Caco-2 (cell line): ENCODE results near the gene RNF214. TPM values are rescaled to one million over a fixed set of nuclear protein-coding genes. Genes with fewer than 3 reads are reported as not detected.
"Not testable (repeated sequence)": the region's sequence is repeated elsewhere in the genome, so short reads cannot be mapped to it uniquely, and the experiment has no call there.

Experiments used
- BruUV-seq: library from RNA; stranded (reverse); fragments of 400-500 nt; replicated peaks from 2 replicates; lab custom pipeline; 2021; lab: Mats Ljungman, UMichigan
- CTCF ChIA-PET: fragments of 300-600 bp; sonication (Branson Sonifier 250); formaldehyde crosslinking; loops from one replicate; lab custom pipeline; 2022; ENCODE audit warnings: antibody characterized with exemption; lab: Charles Lee
- POLR2A ChIA-PET: fragments of 300-600 bp; sonication (Branson Sonifier 250); formaldehyde crosslinking; loops from one replicate; lab custom pipeline; 2022; ENCODE audit warnings: antibody characterized with exemption; lab: Charles Lee
- DNase-seq, 2 experiments: peaks; one replicate each; pipeline versions ENCODE4 v3.0.0 to v3.0.0-alpha.2; 2020 to 2022
- H3K27me3 ChIP-seq: replicated peaks from 2 replicates; pipeline ENCODE4 v1.6.0; 2011; ENCODE audit warnings: low read length; ENCODE audit not compliant: control insufficient read depth, insufficient read depth
- H3K36me3 ChIP-seq: 2 replicates; pipeline ENCODE4 v1.5.1; 2011; ENCODE audit warnings: low read length; ENCODE audit not compliant: control insufficient read depth, insufficient read depth
- H3K4me1 ChIP-seq: fragments of 250-450 bp; sonication (Bioruptor Pico); 2 replicates; pipeline ENCODE4 v1.5.1; 2020; ENCODE audit warnings: mild to moderate bottlenecking
- H3K4me3 ChIP-seq: 2 replicates; pipeline ENCODE4 v1.5.1; 2011; ENCODE audit warnings: low read depth, mild to moderate bottlenecking, control low read depth, low read length
- H3K9me3 ChIP-seq: fragments of 250-450 bp; sonication (Bioruptor Pico); 2 replicates; pipeline ENCODE4 v1.5.1; 2020; ENCODE audit warnings: mild to moderate bottlenecking, moderate library complexity
- H3K27ac Mint-ChIP-seq: one replicate; pipeline ENCODE4 v1.8.0; 2022; ENCODE audit warnings: mixed read lengths; ENCODE audit not compliant: unreplicated experiment
- H3K27me3 Mint-ChIP-seq: one replicate; pipeline ENCODE4 v1.8.0; 2022; ENCODE audit warnings: mixed read lengths; ENCODE audit not compliant: insufficient read depth, unreplicated experiment
- H3K36me3 Mint-ChIP-seq: one replicate; pipeline ENCODE4 v1.8.0; 2022; ENCODE audit warnings: mild to moderate bottlenecking, mixed read lengths; ENCODE audit not compliant: insufficient read depth, unreplicated experiment
- H3K4me1 Mint-ChIP-seq: one replicate; pipeline ENCODE4 v1.8.0; 2022; ENCODE audit warnings: low read depth, mixed read lengths; ENCODE audit not compliant: unreplicated experiment
- H3K4me3 Mint-ChIP-seq: one replicate; pipeline ENCODE4 v1.8.0; 2022; ENCODE audit warnings: mild to moderate bottlenecking, moderate library complexity, mixed read lengths; ENCODE audit not compliant: unreplicated experiment
- H3K9me3 Mint-ChIP-seq: one replicate; pipeline ENCODE4 v1.8.0; 2022; ENCODE audit warnings: mixed read lengths; ENCODE audit not compliant: unreplicated experiment
- intact Hi-C: fragments of 100-400 bp; cut with micrococcal nuclease; formaldehyde crosslinking; loops from one replicate; pipeline ENCODE4 v1.10.0; 2022; ENCODE audit not compliant: unreplicated experiment
- total RNA-seq: library from RNA; stranded (reverse); gene quantifications from 2 replicates; pipeline ENCODE4 v1.2.3, GENCODE V29; 2022
- TF ChIP-seq, protein P1 (sequence below), 2 experiments: fragments of 200-600 bp in 1 of 2; IDR thresholded peaks; 1 replicate in 1 of 2; 2 replicates in 1 of 2; pipeline versions ENCODE4 v1.5.1 to v1.8.0; 2011 to 2022; ENCODE audit warnings: antibody characterized with exemption in 1 of 2, control low read depth in 1 of 2, inconsistent platforms in 1 of 2, low read depth in 1 of 2, low read length in 1 of 2, mild to moderate bottlenecking in 1 of 2, moderate library complexity in 1 of 2; ENCODE audit not compliant: insufficient read depth in 1 of 2, severe bottlenecking in 1 of 2, unreplicated experiment in 1 of 2

RNF214 gene
- total RNA-seq, 1 experiment from 2014 or later = 55.8 TPM

DNA sequence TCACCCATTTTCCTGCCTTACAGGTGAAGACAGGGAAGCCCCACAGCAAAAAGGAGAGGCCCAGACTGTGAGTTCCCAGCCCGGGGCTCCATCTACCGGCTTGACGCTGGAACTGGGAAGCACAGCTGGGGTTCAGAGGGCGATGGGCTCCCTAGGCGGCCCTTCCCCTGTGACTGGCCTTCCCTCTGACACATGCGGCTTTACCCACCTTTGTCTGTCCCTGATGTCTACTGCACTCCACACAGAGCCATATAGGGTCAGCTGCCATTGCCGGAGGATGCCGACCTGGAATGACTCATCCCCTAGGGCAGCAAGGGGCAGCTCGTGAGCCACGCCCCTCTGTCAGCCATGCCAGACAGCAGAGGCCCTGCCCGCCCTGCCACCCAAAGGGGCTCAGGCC lies 25.6 kb upstream of the RNF214 start:
- intact Hi-C loops, H3K27me3 Mint-ChIP-seq, BruUV-seq: not testable (repeated sequence)

GRCh38 chr11:117207481-117207880 lies 25.0 kb upstream of the RNF214 start:
- H3K36me3 ChIP-seq, BruUV-seq, H3K4me1 ChIP-seq, H3K27ac Mint-ChIP-seq, H3K4me3 Mint-ChIP-seq, H3K4me3 ChIP-seq, H3K9me3 Mint-ChIP-seq, H3K27me3 Mint-ChIP-seq, H3K4me1 Mint-ChIP-seq, DNase-seq, H3K9me3 ChIP-seq, intact Hi-C loops, POLR2A ChIA-PET, CTCF ChIA-PET, H3K27me3 ChIP-seq: not testable (repeated sequence)
- H3K36me3 Mint-ChIP-seq = peaks cover 72% of the 10 kb centered on the region

More for the DNA sequence above, 25.6 kb upstream of the RNF214 start:
- H3K9me3 Mint-ChIP-seq, H3K4me1 Mint-ChIP-seq, H3K4me3 ChIP-seq, H3K9me3 ChIP-seq, H3K4me3 Mint-ChIP-seq, DNase-seq, H3K4me1 ChIP-seq, H3K27ac Mint-ChIP-seq, H3K27me3 ChIP-seq, POLR2A ChIA-PET, CTCF ChIA-PET, H3K36me3 ChIP-seq: not testable (repeated sequence)
- H3K36me3 Mint-ChIP-seq = peaks cover 67% of the 10 kb centered on the region

DNA sequence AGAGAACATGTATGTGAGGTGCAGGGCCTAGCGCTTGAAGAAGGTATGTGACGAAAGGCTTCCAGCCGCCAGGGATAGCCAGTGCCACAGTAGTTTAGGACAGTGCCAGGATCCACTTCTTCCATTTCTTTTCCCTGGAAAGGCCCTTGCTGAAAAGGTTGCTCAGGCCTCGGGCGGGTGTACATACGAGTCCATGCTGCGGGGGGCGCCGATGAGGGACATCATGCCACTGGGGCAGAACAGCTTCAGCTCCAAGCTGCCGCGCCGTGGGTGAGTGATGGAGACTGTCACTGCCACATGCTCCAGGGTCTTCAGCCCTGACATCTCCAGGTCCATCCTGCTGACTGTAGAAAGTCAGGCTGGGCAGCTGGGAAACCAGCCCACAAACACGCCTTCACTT lies 23.8 kb upstream of the RNF214 start:
- CTCF ChIA-PET, DNase-seq, H3K36me3 ChIP-seq, H3K27me3 Mint-ChIP-seq, H3K4me1 Mint-ChIP-seq, intact Hi-C loops, H3K9me3 ChIP-seq, H3K27ac Mint-ChIP-seq, POLR2A ChIA-PET, H3K27me3 ChIP-seq, H3K4me3 ChIP-seq, H3K4me3 Mint-ChIP-seq, H3K9me3 Mint-ChIP-seq, BruUV-seq, H3K4me1 ChIP-seq: not testable (repeated sequence)
- H3K36me3 Mint-ChIP-seq = peaks cover 71% of the 10 kb centered on the region

GRCh38 chr11:117209351-117210125 lies 22.9 kb upstream of the RNF214 start:
- POLR2A ChIA-PET, H3K4me1 ChIP-seq, H3K4me1 Mint-ChIP-seq, H3K27me3 ChIP-seq, H3K27ac Mint-ChIP-seq, CTCF ChIA-PET, H3K9me3 ChIP-seq, H3K27me3 Mint-ChIP-seq, H3K9me3 Mint-ChIP-seq, H3K36me3 ChIP-seq, H3K4me3 Mint-ChIP-seq, H3K4me3 ChIP-seq, DNase-seq, BruUV-seq, intact Hi-C loops: not testable (repeated sequence)
- peaks cover 71% of the 10 kb centered on the region for H3K36me3 Mint-ChIP-seq

DNA sequence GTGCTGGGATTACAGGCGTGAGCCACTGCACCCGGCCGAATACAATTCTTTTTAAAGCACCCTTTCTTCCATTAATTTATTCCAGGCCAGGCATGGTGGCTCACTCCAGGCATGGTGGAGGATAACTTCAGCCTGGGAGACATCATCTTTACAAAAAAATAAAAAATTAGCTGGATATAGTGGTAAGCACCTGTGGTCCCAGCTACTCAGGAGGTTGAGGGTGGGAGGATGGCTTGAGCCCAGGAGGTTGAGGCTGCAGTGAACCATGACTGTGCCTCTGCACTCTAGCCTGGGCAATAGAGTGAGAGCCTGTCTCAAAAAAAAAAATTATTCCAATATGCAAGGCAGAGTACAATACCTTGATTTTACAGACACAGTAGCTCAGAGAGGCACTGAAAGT lies 21.9 kb upstream of the RNF214 start:
- no peak overlapping the region for H3K4me3 Mint-ChIP-seq
- H3K9me3 Mint-ChIP-seq = no peaks in the 10 kb centered on the region
- TF ChIP-seq, protein P1, sequence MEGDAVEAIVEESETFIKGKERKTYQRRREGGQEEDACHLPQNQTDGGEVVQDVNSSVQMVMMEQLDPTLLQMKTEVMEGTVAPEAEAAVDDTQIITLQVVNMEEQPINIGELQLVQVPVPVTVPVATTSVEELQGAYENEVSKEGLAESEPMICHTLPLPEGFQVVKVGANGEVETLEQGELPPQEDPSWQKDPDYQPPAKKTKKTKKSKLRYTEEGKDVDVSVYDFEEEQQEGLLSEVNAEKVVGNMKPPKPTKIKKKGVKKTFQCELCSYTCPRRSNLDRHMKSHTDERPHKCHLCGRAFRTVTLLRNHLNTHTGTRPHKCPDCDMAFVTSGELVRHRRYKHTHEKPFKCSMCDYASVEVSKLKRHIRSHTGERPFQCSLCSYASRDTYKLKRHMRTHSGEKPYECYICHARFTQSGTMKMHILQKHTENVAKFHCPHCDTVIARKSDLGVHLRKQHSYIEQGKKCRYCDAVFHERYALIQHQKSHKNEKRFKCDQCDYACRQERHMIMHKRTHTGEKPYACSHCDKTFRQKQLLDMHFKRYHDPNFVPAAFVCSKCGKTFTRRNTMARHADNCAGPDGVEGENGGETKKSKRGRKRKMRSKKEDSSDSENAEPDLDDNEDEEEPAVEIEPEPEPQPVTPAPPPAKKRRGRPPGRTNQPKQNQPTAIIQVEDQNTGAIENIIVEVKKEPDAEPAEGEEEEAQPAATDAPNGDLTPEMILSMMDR (IDR thresholded peaks at IDR 0.05; ENCODE audit: insufficient read depth in 1 of 2, low read depth in 1 of 2, low read length in 1 of 2, severe bottlenecking in 1 of 2, unreplicated experiment in 1 of 2) = no peak
- BruUV-seq = no TSS peak
- ChIA-PET CTCF (interaction anchor here (0.6 to 0.7 kb wide), 2 partner anchors 17 to 20 kb away, joined by 3 to 4 read pairs; no protein-coding TSS in a partner anchor), POLR2A (interaction anchor here (1.5 kb wide), 1 partner anchor 32 kb away, joined by 6 read pairs; the partner anchor contains the start of gene SIDT2)
- DNase-seq = no peak
- no peaks in the 10 kb centered on the region for H3K27me3 ChIP-seq
- 0 out of 2 replicates have a peak, but pooled peaks cover 2% of the 10 kb centered on the region for H3K36me3 ChIP-seq
- no peaks in the 10 kb centered on the region for H3K4me1 ChIP-seq
- peaks cover 5% of the 10 kb centered on the region for H3K4me1 Mint-ChIP-seq
- H3K27ac Mint-ChIP-seq = no peak overlapping the region
- peaks cover 67% of the 10 kb centered on the region for H3K36me3 Mint-ChIP-seq
- no peak overlapping the region for H3K4me3 ChIP-seq
- H3K9me3 ChIP-seq = no peaks in the 10 kb centered on the region
- no peaks in the 10 kb centered on the region for H3K27me3 Mint-ChIP-seq
- intact Hi-C loops = no loop called here
